GM03348 (cell line): ENCODE data around the gene RDH12.

Source experiments
- DNase-seq: peaks from one replicate; pipeline ENCODE4 v3.0.0; 2012; ENCODE audit warnings: low spot score

RDH12 gene

DNA sequence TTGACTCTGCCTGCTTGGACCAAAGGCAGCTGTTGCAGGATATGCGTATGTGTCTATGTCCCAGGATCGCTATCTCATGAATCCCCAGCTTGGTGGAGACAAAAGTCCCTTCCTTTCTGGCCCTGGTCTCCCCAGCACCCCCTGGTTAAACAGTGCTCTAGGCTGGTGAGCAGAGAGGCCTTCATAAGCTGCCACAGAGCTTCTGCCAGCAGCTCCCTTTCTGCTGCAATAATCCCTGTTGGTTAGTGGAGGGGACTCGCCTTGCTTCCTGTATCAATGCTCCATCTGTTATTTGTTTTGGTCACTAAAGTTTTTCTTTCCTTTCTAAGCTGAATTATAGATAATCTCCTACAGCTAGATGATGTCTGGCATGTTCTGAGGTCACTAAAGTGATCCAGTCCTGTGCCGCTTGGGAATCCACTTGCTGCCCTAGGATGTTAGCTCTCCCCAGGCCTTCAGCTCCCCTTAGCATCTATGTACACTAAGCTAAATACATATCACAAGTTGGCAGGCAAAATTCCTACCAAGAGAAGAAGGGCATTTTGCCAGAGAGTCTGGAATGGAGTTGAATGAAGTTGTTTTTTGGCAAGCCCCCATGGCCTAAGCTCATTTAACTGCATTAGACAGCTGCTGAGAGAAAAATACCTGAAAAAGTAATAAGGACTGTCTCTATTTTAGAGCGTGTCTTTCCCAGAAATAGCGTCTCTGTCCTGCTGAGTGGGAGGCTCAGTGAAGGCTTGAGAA is 47.8 kb downstream of the RDH12 start:
- no peak for DNase-seq

DNA sequence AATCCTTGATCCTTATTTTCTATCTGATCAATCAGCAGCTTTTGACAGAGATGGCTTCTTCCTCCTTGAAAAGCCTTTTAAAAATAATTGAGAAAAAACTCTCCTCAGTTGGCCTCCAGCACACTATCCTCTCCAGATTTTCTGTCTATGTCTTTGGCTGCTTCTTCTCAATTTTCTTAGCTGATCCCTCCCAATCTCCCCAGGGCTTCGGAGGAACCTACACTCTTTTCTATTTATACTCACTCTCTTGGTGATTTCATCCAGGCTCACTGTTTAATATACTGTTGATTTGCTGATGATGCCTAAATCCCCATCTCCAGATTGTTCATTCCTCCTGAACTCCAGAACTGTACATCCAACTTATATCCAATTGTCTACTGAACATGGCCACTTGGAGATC is 54.8 kb downstream of the RDH12 start:
- DNase-seq: no peak

DNA sequence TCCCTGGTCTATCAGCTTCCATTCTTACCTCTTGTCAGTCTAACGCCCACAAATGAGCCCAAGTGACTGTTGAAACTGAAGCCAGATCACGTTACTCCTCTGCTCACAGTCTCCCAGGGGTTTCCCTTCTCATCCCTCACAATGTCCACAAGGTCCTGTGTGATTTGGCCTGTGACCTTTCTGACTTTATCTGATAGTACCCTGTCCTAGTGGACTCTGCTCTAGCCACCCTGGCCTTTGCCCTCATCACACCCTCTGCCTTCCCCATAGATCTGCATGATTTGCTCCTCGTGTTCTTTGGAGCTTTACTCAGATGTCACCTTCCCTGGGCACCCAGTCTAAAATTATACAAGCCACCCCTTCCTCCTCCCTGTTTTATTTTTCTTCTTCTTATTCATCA is 55.5 kb downstream of the RDH12 start:
- DNase-seq: no peak

DNA sequence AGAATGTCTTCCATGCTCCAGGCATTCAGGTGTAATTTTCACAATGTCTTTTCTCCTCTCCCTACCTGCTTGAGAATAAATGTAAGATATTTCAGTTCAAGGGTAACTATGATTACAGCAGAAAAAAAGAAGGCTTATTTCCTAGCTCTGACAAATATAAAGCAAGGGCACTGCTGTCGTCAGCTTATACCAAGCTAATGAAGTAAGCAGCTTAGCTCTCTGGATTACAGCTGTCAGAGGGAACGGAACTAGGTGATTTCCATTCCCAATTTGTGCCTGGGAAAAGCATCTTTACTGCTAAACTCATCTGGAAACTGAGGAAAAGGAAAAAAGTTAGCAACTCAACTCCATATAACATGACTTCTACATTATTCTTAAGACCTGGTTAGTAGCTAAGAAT is 58.2 kb downstream of the RDH12 start:
- no peak for DNase-seq

- no peak for DNase-seq
Observed at GRCh38 chr14:67762051-67762450, 60.4 kb downstream of the RDH12 start.

DNA sequence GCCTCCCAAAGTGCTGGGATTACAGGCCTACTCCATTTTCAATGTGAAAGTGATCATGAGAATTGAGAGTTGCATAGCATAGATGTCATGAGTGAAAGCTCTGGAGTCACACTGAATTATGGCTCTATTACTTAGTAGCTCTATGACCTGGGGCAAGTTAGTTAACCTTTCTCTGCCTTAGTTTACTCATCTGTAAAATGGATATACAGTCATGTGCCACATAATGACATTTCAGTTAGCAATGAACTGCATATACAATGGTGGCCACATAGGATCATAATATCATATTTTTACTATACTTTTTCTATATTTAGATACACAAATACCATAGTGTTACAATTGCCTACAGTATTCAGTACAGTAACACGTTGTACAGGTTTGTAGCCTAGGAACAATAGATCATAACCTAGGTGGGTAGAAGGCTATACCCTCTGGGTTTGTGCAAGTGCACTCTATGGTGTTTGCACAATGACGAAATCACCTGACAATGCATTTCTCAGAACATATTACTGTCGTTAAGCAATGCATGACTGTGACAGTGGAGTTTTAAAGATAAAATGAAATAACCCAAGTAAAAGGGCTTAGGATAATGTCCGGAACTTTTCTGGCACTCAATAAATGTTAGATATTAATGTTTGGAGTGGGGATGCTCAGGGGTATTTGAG is 61.6 kb downstream of the RDH12 start:
- DNase-seq: no peak

GRCh38 chr14:67764496-67764895 is 62.8 kb downstream of the RDH12 start:
- DNase-seq: no peak

DNA sequence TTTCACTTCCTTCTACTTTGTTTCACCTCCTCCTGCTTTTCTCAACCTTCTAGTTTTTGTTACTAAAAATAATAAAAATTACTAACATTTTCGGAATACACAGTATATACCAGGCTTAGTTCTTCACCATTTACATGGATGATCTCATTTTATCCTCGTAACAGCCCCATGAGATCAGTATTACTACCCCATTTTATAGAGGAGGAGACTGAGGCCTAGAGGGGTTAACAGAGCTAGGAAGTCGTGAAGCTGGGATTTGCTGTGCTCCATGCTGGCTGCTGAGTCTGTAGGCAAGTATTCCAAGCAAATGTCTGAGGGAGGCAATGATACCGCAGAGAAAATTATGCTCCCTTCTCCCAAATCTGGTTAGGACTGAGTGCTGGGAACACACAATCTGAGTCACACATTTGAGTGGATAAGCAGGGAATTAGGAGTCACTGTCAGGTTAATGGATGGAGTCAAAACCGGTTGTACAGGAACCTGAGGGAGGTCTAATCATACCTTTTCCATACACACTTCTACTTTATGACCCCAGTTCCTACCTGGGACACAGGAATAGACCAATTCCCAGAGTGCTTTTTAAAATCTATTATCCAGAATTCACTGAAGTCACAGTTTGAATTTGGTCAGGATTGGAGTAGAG is 63.6 kb downstream of the RDH12 start:
- DNase-seq: no peak

DNA sequence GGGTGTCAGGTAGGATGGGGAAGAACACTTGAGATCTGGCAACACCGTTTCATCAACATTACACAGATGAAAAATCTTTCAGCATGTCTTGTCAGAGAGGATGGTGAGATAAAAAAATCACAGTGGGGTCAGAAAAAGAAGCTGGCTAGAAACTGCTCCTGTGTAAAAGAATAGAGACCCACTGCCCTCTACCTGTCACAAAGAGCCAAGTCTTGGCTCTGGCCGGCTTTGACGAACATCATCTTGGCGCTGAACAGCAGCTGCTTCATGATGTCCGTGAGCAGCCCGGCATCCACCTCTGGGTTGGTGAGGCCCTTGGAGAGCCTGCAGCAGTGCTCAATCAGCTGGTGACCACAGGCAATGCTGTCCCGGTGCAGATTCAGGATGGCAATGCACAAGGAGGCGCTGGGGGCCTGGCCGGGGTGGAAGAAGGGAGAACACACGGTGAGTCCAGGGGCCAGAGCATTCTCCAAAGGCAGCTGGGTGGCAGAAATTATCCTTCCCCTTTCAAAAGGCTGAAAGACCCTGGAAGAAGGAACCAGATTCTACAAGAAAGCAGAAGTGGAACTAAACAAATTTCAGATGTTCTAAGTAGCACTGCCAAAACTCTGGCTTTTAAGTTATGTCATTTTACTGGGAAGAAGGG is 64.5 kb downstream of the RDH12 start:
- DNase-seq: no peak

GRCh38 chr14:67768219-67768618 is 66.5 kb downstream of the RDH12 start:
- DNase-seq: no peak

- DNase-seq: no peak
Observed at GRCh38 chr14:67773844-67774377, 72.2 kb downstream of the RDH12 start.

- DNase-seq: no peak
Observed at GRCh38 chr14:67776653-67777322, 75.1 kb downstream of the RDH12 start.

- no peak for DNase-seq
Observed at GRCh38 chr14:67778792-67779191, 77.1 kb downstream of the RDH12 start.

DNA sequence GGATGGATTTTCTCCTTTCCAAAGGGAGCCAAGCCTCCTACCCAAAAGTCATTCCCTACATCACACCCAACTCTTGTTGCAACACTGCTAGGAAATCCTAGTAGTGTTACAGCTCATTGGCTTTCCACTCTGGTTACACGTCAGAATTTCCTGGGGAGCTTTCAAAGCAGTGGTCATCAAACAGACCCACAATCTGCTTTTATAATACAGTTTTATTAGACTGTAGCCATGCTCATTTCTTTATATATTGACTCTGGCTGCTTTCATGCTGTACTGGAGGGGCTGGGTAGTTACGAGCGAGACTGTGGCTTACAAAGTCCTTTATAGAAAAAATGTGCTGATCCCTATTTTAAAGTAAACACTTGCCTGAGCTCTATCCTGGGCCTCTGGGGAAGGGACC is 80.4 kb downstream of the RDH12 start:
- DNase-seq: no peak
